Breast epithelium (tissue), 3 donors: Measurements from ENCODE around the gene TNRC18.

Experiments used
- POLR2A ChIP-seq: fragments of 450-650 bp; IDR thresholded peaks from one replicate; pipeline ENCODE4 v1.6.1; 2016; ENCODE audit warnings: antibody characterized with exemption, mild to moderate bottlenecking, moderate library complexity
- TF ChIP-seq, protein P1 (sequence below), 3 donors: fragments of 450-650 bp; IDR thresholded peaks; one replicate each; pipeline ENCODE4 v1.5.1; 2016 to 2017; ENCODE audit warnings: antibody characterized with exemption in 3 of 3, mild to moderate bottlenecking in 3 of 3, moderate library complexity in 3 of 3

DNA sequence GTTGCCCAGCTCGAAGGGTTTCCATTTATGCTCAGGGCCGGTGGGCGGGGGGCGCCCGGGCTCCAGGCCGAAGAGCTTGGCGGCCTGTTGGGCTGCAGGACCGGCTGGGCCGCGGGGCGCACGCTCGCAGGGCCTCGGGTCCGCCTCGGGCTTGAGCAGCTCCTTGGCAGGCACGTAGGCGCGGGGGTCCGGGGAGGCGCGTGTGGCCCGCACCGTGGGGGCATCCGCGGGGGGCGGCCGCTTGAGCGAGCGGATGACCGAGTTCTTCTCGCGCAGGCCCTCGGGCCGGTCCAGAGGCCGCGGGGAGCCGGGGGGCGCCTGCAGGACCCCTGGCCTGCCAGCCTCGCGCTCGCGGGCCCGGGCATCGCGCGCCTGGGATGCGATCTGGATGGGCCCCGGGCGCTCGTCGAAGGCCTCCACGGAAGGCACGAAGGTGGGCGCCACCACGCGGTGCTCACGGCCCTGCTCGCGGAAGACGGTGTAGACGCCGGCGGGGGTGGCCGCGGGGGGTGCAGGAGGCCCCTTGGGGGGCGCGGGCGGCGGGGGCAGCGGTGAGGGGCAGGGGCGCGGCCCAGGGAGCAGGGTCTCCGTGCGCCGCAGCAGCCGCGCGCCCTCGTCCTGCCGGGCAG is 35.2 kb downstream of the TNRC18 start:
- TF ChIP-seq, protein P1, sequence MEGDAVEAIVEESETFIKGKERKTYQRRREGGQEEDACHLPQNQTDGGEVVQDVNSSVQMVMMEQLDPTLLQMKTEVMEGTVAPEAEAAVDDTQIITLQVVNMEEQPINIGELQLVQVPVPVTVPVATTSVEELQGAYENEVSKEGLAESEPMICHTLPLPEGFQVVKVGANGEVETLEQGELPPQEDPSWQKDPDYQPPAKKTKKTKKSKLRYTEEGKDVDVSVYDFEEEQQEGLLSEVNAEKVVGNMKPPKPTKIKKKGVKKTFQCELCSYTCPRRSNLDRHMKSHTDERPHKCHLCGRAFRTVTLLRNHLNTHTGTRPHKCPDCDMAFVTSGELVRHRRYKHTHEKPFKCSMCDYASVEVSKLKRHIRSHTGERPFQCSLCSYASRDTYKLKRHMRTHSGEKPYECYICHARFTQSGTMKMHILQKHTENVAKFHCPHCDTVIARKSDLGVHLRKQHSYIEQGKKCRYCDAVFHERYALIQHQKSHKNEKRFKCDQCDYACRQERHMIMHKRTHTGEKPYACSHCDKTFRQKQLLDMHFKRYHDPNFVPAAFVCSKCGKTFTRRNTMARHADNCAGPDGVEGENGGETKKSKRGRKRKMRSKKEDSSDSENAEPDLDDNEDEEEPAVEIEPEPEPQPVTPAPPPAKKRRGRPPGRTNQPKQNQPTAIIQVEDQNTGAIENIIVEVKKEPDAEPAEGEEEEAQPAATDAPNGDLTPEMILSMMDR (IDR thresholded peaks at IDR 0.05), result no peak
- no peak for TF ChIP-seq POLR2A
